NCI-H2196 treated with DMSO at 0.1 percent for 48 hours (cell line): ENCODE results near the gene RHOT2.

Experiments
- DNase-seq: peaks from one replicate; lab custom pipeline; 2025; ENCODE audit not compliant: unreplicated experiment; lab: John Stamatoyannopoulos, UW

Gene RHOT2

DNA sequence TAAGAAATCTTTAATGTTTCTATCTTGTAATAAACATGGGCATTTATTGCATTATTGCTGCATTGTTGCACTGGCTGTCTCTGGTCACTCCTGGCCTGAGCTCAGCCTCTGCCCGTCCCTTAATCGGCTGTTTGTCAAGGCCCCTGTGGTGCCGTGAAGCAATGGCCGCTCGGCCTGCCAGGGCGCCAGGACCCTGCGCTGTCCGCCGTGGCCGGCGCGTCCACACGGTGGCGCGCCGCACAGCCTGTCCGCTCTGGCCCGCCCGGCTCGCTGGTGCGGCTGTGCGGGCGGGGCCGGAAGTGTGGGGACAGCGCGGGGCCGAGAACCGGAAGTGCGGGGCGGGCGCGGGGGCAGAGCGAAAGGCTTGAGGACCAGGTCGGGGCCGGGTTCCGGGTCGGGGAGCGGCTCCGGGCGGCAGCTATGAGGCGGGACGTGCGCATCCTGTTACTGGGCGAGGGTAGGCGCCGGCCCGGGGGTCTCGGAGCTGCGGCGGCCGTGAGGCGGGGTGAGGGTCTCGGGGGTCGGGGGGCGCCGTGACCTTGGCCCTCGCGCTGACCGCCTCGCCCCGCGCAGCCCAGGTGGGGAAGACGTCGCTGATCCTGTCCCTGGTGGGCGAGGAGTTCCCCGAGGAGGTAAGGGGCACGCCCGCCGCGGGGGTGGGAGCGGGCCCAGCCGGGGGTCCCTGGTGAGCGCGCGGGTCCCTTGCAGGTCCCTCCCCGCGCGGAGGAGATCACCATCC lies at the start of gene RHOT2:
RHOT2 (plus strand) TSS at position 353 of the 739 bp plus-strand sequence; CDS start at position 421, 68 bp downstream.
- peak; percentile 81 for DNase-seq

DNA sequence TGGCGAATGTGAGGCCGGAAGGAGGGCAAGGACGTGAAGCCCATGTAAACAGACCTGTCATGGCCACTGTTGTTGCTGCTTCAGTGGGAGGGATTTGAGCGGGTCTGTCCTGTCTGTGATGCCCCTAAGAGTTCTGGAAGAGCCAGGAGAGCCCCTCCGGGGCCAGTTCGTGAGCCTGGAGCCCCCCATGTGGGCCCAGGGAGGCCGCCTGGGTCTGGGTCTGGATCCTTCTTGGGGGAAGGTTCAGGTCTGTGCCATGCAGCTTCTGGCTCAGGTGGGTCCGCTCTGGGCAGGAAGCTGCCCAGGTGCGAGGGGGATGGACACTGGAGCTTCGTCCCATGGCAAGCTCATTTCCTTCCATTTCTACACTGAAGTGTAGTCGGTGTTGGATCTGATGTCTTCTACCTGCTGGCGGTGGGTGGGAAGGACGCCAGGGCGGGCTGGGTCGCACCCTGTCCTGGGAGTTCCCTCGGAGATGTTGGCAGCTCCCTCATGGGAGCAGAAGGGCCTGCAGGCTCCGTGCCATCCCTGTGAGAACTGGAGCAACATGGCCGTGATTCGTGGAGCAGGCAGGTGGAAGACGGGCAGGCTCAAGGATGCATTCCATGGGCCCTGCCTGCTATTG lies 48.3 kb upstream of the RHOT2 start:
- DNase-seq: no peak

DNA sequence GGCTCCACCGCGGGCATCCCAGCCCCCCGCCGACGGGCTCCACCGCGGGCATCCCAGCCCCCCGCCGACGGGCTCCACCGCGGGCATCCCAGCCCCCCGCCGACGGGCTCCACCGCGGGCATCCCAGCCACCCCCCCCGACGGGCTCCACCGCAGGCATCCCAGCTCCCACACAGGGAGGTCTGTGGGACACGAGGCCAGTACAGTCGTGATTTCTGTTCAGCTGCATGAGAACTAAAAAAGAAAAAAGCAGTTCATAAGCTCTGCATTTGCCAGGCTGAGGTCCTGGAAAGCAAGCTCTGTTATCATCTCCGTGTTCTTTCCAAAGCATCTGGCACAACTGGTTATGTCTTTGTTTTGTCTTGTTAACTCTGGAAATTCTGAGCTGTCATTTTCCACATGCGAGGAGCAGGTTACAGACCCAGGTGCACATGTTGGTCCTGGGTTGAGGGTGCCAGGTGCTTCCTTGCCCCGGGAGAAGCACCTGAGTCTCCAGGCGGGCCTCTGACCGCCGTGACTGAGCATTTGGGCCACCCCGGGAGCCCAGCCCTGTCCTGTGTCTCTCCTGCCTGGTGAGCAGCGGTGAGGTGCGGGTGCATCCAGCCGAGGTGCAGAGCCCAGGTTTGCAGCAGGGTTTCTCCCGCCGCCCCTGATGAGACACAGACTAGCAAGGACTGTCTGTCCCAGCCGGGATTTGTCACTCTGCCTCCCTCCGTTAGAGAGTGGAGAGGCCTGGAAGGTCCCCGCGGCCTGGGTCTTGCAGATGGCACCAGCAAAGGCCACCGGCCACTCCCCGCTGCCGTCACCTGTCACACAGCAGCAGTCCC lies 47.0 kb upstream of the RHOT2 start:
- no peak for DNase-seq

DNA sequence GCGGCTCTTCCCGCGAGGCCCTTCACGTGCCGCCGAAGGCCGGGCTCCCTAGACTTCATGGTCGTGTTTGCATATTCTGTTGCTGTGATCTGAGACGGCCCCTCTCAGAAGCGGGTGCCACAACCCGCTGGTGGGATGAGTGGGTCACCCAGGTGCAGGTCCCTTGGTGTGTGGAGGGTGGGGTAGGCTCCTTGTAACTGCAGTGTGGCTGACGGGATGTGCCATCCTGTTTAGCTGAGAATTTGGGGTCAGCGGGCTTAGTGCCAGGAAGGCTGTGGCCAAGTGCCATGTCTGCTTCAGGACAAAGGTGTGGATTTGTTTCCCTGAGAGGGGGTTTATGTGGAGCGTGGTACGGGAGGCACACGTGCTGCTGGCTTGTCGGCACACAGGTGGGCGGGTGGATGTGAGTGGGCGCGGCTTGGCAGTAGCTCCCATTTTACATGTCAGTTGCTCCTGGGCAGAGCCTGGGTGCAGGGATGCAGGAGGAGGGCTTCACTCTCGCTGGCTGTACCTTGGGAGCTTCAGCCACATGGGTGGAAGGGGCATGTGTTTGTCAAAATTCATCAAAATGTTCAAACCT lies 46.3 kb upstream of the RHOT2 start:
- DNase-seq: no peak

DNA sequence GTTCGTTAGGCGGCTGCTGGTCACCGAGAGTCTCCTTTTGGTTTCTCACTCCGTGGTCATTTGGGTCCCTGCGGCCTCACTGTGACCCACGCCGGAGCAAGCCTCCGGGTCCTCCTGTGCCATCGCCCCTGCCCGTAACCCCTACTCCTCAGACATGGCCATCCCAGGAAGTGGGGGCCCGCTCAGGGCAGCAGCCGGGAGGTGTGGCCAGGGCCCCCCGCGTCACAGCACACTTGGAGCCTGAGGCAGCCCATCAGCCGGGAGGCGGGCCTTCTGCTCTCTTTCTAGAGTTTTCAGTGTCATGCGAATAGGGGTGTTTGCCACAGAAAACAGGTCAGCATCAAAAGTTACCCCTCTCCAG lies 45.0 kb upstream of the RHOT2 start:
- DNase-seq: no peak

DNA sequence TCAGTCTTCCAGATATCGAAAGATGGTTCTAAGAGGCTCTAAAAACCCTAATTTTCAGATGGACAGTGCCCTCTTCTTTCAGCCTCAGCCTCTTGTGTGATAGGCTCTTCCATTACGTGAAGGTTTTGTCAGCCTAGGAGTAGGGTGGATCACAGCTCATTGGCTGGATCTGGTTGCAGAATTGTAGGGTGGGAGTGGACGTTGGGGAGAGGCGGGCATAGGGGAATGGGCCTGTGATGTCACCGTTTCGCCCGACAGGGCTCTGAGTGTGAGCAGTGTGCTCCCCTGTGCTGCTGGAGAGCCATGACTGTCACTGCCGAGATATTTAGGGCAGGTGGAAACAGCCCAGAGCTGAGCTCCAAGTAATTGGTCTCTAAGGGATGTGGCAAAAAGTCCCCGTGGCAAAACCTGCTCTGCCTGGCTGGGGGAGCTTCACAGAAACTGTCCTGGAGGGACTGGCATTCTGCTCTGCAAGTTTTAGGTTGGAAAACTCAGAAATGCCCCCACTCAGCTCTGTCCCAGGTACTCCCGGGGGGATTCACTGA lies 43.3 kb upstream of the RHOT2 start:
- DNase-seq: no peak

DNA sequence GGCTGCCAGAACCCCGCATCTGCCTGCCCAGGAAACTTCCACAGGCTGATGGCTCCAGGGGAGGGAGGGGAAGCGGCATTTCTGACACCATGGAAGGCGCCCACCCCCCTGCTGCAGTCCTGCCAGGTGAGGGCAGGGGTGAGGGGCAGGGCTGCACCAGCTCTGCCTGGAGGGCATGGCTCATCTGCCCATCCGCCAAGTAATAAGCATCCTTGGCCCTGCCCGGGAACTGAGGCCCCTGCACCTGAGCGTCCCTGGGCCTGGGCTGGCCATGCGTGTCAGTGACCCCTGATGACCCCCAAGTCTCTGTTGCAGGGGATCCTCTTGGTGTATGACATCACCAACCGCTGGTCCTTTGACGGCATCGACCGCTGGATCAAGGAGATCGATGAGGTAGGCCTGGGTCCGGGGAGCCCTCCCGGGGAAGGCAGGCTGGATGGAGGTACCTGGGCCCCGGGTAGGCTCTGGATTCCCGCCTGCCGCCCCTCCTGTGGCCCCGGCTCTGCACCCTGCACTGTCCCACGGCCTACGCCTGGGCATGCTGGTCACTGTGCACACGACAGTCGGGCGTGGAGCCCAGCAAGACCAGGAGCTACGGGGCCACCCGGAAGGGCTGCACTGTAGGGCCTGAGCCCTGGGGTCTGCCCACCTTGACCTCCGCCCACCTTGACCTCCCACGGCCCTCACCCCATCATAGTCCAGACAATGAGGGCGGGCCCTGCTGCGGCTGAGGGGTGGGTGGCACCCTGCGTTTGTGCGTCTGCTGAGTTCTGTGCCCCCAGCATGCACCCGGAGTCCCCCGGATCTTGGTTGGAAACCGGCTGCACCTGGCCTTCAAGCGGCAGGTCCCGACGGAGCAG lies 42.6 kb upstream of the RHOT2 start:
- DNase-seq: no peak

DNA sequence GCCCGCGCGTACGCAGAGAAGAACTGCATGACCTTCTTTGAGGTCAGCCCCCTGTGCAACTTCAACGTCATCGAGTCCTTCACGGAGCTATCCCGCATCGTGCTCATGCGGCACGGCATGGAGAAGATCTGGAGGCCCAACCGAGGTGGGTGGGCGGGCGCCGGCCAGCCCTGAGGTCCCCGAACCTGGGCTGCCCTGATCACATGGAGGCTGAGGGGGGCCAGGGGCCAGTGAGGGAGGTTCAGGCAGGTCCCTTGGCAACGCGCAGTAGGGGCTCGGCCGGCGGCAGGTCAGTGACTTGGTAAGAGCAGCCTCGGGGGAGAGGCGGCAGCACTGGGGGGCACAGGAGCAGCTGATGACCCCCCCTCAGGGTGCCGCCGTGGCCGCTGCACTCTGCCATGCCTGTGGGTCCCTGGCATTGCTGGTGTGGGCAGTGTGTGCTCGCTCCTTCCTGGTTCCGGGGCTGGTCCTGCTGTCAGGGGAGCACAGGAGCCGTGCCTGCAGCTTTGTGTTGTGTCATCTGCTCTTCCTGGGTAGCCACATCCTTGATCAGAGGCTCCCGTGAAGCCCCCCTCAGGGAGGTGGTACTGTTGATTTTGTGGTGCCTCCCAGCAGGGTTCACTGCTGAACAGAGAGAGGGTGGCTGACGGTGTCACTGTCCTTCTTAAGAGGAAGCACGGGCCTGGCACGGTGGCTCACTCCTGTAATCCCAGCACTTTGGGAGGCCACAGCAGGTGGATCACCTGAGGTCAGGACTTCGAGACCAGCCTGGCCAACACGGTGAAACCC lies 41.8 kb upstream of the RHOT2 start:
- no peak for DNase-seq

DNA sequence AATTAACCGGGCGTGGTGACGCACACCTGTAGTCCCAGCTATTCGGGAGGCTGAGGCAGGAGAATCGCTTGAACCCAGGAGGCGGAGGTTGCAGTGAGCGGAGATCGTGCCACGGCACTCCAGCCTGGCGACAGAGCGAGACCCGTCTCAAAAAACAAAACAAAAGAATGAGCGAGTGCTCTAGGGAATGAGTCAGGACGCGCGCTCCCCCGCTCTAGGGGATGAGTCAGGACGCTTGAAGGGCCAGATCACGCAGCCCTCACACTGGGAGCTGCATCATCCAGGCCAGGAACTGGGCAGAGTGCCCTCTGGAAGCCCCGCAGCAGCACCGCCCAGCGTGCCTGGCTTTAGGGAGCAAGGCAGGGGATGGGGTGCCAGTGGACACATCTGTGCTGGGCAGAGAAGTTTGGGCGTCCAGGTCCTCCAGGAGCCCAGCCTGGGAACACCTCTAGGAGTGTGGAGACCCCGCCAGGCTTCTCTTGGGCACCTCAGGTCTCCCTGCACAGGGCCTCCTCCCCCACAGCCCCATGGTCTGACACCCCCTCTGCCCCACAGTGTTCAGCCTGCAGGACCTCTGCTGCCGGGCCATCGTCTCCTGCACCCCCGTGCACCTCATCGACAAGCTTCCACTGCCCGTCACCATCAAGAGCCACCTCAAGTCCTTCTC lies 41.0 kb upstream of the RHOT2 start:
- peak; percentile 61 for DNase-seq

DNA sequence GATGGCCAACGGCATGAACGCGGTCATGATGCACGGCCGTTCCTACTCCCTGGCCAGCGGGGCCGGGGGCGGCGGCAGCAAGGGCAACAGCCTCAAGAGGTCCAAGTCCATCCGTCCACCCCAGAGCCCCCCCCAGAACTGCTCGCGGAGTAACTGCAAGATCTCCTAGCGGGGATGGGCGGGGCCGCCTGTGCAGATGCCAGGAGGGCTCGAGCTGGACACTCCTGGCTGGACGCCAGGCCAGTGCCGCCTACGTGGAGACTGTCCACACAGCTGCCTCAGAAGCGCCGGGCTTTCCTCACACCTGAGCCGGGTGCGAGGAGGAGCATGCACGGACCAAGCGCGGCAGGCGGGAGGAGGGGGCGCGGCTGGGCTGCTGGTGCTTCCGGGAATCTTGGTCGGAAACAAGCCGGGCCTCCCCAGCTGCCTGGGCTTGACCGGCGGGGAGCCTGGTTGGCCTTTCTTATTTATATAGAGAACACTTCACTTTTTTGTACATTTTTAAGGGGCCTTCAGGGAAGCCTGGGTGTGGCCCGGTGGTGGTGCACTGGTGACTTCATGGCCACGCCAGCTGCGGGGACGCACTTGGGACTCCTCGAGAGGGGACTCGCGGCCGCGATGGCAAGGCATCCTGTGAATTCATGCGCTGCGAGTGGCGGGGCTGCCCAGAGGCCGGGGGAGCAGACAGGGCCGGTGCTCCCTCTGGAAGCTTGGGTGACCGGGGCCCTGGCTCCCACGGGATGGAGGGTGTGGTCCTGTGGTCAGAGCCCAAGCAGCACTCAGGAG lies 40.3 kb upstream of the RHOT2 start:
- DNase-seq: peak; percentile 93

DNA sequence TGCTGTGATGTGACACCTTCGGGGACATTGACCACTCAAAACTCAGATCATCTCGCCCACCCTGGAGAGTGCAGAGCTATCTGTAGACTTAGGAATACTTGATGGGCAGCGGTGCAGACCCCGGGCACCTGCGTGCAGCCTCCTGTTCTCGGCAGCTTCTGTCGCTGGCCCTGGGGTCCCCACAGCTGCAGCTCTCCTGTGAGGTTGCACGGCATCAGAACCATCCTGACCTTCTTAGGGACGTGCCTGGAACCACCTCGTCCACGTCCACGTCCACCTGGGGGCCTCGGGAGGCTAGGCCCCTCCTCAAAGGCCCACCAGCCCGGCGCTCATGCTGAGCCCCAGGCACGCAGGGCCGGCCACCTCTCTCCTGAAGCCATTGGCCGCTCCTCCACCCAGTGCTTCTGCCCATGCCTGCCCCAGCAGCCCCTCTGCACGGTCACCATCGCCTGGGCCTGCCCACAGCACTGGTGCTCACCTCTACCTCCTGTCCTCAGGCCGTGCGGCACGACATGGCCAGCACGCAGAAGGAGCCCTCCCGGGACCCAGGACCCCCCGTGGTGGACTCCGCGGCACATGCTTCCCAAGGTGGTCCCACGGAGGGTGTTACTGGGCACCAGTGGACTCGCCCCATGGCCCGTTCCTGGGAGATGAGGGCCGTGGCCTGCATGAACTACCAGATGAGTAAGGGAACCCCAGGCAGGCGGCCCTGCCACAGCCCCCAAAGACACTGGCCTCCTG lies 39.4 kb upstream of the RHOT2 start:
- no peak for DNase-seq

DNA sequence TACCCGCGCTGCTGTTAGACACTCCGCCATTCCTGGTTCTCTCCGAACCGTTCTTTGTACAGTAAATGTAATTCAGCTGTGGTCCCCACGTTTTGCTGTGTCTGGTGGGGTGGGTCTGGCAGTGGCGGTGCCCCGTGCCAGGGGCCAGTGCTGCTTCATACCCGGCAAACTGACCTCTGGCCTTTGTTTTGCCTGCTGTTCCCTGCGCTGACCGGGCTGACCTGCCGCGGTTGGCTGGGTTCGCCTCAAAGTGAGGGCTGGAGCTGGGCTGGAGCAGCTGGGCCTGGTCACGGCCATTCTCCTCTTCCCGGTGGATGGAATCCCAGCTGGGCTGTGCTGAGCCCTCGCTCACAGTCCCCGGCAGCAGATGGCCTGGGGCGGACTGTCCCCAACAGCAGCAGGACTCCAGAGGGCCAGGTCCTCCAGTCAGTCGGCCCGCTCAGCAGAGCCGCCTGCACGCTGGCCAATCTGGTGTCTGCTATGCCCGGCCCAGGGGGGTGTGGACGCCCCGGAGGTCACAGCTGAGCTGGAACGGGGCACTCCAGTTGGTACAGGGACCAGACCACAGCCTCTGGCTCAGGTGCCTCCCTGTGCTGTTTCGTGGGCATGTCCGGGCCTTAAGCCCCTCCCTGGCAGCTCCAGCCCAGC lies 38.6 kb upstream of the RHOT2 start:
- no peak for DNase-seq

DNA sequence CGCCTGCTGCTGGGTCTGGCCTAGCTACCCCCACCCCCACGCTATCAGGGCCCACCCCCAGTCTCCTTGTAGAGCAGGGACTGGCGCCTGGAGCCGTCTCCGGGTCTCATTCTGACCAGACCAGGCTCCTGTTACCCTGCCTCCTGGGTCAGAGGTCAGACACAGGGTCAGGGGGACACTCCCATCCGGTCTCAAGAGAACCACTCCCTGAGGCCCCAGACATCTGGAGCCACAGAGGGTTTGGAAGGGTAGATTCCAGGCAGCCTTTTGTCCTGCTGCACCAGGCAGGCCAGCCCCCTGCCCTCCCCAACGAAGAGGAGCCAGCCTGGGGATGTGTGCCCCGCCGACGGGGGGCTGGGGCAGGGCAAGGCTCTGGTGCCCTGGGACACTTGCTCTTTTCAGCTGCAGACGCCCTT lies 38.1 kb upstream of the RHOT2 start:
- no peak for DNase-seq

DNA sequence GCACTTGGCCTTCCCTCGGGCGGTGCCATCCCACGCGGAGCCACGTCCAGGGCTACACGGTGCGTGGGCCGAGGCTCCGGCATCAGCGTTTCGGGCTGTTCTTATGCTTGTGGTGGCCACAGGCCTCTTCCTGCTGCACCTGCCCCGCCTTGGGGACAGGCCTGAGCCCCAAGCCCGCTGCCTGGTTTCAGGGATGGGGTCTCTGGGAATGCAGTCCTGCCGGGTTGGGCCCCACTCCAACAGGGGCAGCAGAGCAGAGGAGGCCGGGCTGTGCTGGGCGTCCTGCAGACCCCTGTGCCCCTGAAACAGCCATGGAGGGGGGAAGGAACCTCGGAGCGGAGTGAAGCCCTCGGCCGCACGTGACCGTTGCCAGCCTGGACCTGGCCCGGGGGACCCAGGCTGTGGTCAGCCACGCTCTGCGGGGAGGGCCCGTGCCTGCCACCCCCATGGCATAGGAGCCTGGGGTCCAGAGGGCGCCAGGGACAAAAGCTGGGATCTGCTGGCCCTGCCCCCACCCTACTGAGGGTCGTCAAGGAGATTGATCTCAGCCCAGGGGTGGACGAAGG lies 37.6 kb upstream of the RHOT2 start:
- no peak for DNase-seq

DNA sequence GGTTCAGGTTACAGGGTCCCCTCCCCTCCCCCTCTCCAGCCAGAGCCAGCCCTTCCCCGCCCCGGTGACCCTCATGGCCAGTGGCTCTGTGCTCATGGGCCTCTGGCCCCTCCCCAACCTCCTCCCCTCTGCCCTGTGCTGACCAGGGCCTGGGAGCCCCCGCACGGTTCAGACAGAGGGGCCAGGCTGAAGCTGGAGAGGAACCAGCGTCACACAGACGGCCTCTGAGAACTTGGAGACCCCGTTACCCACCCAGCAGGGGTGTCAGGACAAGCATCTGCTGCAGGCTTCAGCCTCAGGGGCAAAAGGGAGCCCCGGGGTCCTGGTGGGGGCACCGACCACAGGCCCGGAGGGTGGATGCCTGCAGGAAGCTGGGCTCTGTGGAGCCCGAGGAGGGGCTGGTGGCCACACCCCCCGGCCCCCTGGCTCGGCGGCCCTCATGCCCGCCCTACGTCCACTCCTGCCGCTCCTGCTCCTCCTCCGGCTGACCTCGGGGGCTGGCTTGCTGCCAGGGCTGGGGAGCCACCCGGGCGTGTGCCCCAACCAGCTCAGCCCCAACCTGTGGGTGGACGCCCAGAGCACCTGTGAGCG lies 37.0 kb upstream of the RHOT2 start, which contains the start of gene WFIKKN1:
WFIKKN1 (plus strand) TSS at position 171 of the 591 bp plus-strand sequence; CDS start at position 440, 269 bp downstream.
- no peak for DNase-seq

DNA sequence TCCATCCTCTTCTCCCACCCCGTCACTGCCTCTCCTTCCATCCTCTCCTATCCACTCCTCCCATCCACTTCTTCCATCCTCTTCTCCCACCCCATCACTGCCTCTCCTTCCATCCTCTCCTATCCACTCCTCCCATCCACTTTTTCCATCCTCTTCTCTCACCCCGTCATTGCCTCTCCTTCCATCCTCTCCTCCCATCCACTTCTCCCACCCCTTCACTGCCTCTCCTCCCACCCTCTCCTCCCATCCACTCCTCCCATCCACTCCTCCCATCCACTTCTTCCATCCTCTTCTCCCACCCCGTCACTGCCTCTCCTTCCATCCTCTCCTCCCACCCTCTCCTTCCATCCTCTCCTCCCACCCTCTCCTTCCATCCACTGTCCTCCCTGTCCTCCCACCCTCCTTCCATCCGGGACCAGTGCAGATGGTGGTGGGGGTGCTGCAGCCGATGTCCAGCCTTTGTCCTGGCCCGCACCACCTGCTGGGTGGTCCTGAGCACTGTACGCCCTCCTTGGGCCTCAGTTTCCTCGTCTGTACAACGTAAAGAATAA lies 36.0 kb upstream of the RHOT2 start:
- no peak for DNase-seq
